HepG2 (cell line): ENCODE results near the gene SMAD2.

Experiments
- HOXA3 ChIP-seq: sonication (generic); formaldehyde crosslinking; IDR thresholded peaks from 2 replicates; pipeline ENCODE4 v1.5.0; 2020; ENCODE audit warnings: missing genetic modification reagents
- NFE2 ChIP-seq: sonication (generic); formaldehyde crosslinking; IDR thresholded peaks from 2 replicates; pipeline ENCODE4 v1.4.0; 2020; ENCODE audit warnings: missing genetic modification reagents
- PHF8 ChIP-seq: sonication (generic); formaldehyde crosslinking; IDR thresholded peaks from 2 replicates; pipeline ENCODE4 v1.5.0; 2020; ENCODE audit warnings: missing genetic modification reagents
- ZSCAN25 ChIP-seq: sonication (generic); formaldehyde crosslinking; IDR thresholded peaks from 2 replicates; pipeline ENCODE4 v1.8.0; 2022; ENCODE audit warnings: mild to moderate bottlenecking, missing genetic modification reagents
- TF ChIP-seq, protein P1 (sequence below): IDR thresholded peaks from 2 replicates; pipeline ENCODE4 v1.6.1; 2012; ENCODE audit warnings: inconsistent platforms
- TF ChIP-seq, protein P2 (sequence below): sonication (generic); formaldehyde crosslinking; IDR thresholded peaks from 2 replicates; pipeline ENCODE4 v1.5.0; 2020; ENCODE audit warnings: mild to moderate bottlenecking, missing genetic modification reagents, moderate library complexity

DNA sequence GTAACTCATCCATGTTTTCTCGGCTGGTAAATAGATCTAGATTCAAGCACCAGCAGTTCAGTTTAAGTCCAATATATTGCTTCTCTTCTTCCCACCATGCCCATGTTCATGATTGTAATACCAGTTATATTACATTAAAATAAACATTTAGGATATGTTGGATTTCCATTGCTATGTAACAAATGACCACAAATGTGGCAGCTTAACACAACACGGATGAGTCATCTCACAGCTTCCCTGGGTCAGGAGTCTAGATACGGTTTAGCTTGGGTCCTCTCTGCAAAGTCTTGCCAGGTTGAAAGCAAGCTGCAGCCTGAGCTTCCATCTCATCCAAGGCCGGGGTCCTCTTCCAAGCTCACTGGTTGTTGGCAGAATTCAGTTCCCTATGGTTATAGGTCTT lies 39.4 kb upstream of the SMAD2 start:
- no peak for TF ChIP-seq ZSCAN25 (CRISPR knock-in tag)
- TF ChIP-seq, protein P1, sequence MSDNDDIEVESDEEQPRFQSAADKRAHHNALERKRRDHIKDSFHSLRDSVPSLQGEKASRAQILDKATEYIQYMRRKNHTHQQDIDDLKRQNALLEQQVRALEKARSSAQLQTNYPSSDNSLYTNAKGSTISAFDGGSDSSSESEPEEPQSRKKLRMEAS = no peak
- no peak for TF ChIP-seq NFE2
- TF ChIP-seq, protein P2, sequence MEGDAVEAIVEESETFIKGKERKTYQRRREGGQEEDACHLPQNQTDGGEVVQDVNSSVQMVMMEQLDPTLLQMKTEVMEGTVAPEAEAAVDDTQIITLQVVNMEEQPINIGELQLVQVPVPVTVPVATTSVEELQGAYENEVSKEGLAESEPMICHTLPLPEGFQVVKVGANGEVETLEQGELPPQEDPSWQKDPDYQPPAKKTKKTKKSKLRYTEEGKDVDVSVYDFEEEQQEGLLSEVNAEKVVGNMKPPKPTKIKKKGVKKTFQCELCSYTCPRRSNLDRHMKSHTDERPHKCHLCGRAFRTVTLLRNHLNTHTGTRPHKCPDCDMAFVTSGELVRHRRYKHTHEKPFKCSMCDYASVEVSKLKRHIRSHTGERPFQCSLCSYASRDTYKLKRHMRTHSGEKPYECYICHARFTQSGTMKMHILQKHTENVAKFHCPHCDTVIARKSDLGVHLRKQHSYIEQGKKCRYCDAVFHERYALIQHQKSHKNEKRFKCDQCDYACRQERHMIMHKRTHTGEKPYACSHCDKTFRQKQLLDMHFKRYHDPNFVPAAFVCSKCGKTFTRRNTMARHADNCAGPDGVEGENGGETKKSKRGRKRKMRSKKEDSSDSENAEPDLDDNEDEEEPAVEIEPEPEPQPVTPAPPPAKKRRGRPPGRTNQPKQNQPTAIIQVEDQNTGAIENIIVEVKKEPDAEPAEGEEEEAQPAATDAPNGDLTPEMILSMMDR (CRISPR knock-in tag) = no peak
- TF ChIP-seq PHF8 (CRISPR knock-in tag) = no peak
- no peak for TF ChIP-seq HOXA3 (CRISPR knock-in tag)
